Liver (tissue), 9 donors: ENCODE results near the gene TEC. TPM values are rescaled to one million over a fixed set of nuclear protein-coding genes. Genes with fewer than 3 reads are reported as not detected.

ENCODE experiments used
- DNase-seq: peaks from one replicate; pipeline ENCODE4 v3.0.0-alpha.2; 2017; ENCODE audit warnings: low spot score
- H3K27ac ChIP-seq, 2 donors: one replicate each; pipeline ENCODE4 v1.7.0; 2013; ENCODE audit warnings: inconsistent platforms in 2 of 2, low read length in 2 of 2, control low read depth in 1 of 2, low read depth in 1 of 2, mild to moderate bottlenecking in 1 of 2
- H3K27me3 ChIP-seq, 4 donors: one replicate each; pipeline versions ENCODE4 v1.6.1 to v1.7.0; 2013; ENCODE audit warnings: low read length in 3 of 4, inconsistent platforms in 1 of 4, mild to moderate bottlenecking in 1 of 4, moderate library complexity in 1 of 4; ENCODE audit not compliant: control insufficient read depth in 4 of 4, insufficient read depth in 4 of 4
- H3K36me3 ChIP-seq, 4 donors: one replicate each; pipeline versions ENCODE4 v1.6.1 to v1.7.0; 2013; ENCODE audit warnings: low read length in 3 of 4, mild to moderate bottlenecking in 3 of 4, low read depth in 1 of 4, moderate library complexity in 1 of 4; ENCODE audit not compliant: control insufficient read depth in 4 of 4, insufficient read depth in 3 of 4
- H3K4me1 ChIP-seq, 4 donors: one replicate each; pipeline versions ENCODE4 v1.6.1 to v1.7.0; 2013; ENCODE audit warnings: low read length in 3 of 4, mild to moderate bottlenecking in 3 of 4, moderate library complexity in 1 of 4; ENCODE audit not compliant: control insufficient read depth in 4 of 4, insufficient read depth in 4 of 4
- H3K4me3 ChIP-seq, 3 donors: one replicate each; pipeline versions ENCODE4 v1.6.1 to v1.7.0; 2013; ENCODE audit warnings: low read length in 3 of 3, control low read depth in 1 of 3, low read depth in 1 of 3, mild to moderate bottlenecking in 1 of 3
- H3K9ac ChIP-seq, 2 donors: one replicate each; pipeline ENCODE4 v1.7.0; 2013; ENCODE audit warnings: low read length in 2 of 2, mild to moderate bottlenecking in 2 of 2, moderate library complexity in 2 of 2, control low read depth in 1 of 2, low read depth in 1 of 2
- H3K9me3 ChIP-seq, 4 donors: one replicate each; pipeline versions ENCODE4 v1.6.1 to v1.7.0; 2013; ENCODE audit warnings: low read length in 3 of 4; ENCODE audit not compliant: control insufficient read depth in 4 of 4
- ATF3 ChIP-seq: IDR thresholded peaks from 2 replicates; pipeline ENCODE4 v1.6.1; 2016; ENCODE audit warnings: antibody characterized with exemption
- CTCF ChIP-seq: fragments of 150-350 bp; IDR thresholded peaks from 2 replicates; pipeline ENCODE4 v1.5.1; 2017; ENCODE audit warnings: improper control_type of control experiment, low read depth, low read length; ENCODE audit not compliant: missing input control
- EGR1 ChIP-seq, 2 donors: IDR thresholded peaks; 2 replicates each; pipeline ENCODE4 v1.6.1; 2016 to 2018; ENCODE audit warnings: antibody characterized with exemption in 2 of 2, low read depth in 2 of 2
- FOXA1 ChIP-seq: IDR thresholded peaks from 2 replicates; pipeline ENCODE4 v1.6.1; 2016; ENCODE audit warnings: antibody characterized with exemption
- FOXA2 ChIP-seq: IDR thresholded peaks from 2 replicates; pipeline ENCODE4 v1.6.1; 2016; ENCODE audit warnings: antibody characterized with exemption
- GABPA ChIP-seq, 2 donors: IDR thresholded peaks in 1 of 2; conservative IDR thresholded peaks in 1 of 2; 2 replicates each; pipeline ENCODE4 v1.6.1; 2016; ENCODE audit warnings: antibody characterized with exemption in 2 of 2, mild to moderate bottlenecking in 1 of 2, moderate library complexity in 1 of 2
- HNF4G ChIP-seq: IDR thresholded peaks from 2 replicates; pipeline ENCODE4 v1.6.1; 2016; ENCODE audit warnings: antibody characterized with exemption
- JUND ChIP-seq, 2 donors: IDR thresholded peaks; 2 replicates each; pipeline ENCODE4 v1.6.1; 2016; ENCODE audit warnings: antibody characterized with exemption in 2 of 2
- MAX ChIP-seq: IDR thresholded peaks from 2 replicates; pipeline ENCODE4 v1.6.1; 2016; ENCODE audit warnings: antibody characterized with exemption
- NR2F2 ChIP-seq: IDR thresholded peaks from 2 replicates; pipeline ENCODE4 v1.6.1; 2016; ENCODE audit warnings: antibody characterized with exemption
- RAD21 ChIP-seq, 2 donors: IDR thresholded peaks; 2 replicates each; pipeline ENCODE4 v1.6.1; 2016; ENCODE audit warnings: antibody characterized with exemption in 2 of 2, mild to moderate bottlenecking in 2 of 2
- RXRA ChIP-seq, 2 donors: IDR thresholded peaks; 2 replicates each; pipeline ENCODE4 v1.6.1; 2017 to 2018; ENCODE audit warnings: antibody characterized with exemption in 2 of 2, mild to moderate bottlenecking in 1 of 2
- SP1 ChIP-seq: IDR thresholded peaks from 2 replicates; pipeline ENCODE4 v1.6.1; 2018; ENCODE audit warnings: antibody characterized with exemption, mild to moderate bottlenecking
- TAF1 ChIP-seq: conservative IDR thresholded peaks from 2 replicates; pipeline ENCODE4 v1.6.1; 2016; ENCODE audit warnings: antibody characterized with exemption, mild to moderate bottlenecking
- YY1 ChIP-seq: IDR thresholded peaks from 2 replicates; pipeline ENCODE4 v1.6.1; 2016; ENCODE audit warnings: antibody characterized with exemption, mild to moderate bottlenecking
- WGBS: extraction: QIAGEN DNeasy Blood & Tissue Kit; methylation state at CpG from one replicate; pipeline ENCODE4 v1.1.7; 2013; 5-methylcytosine and 5-hydroxymethylcytosine counted together
- polyA plus RNA-seq, 2 donors: library from polyadenylated mRNA; stranded (reverse) in 1 of 2; unstranded in 1 of 2; fragments of 200-250 nt in 1 of 2; fragments of >200 nt in 1 of 2; fragmentation: Nextera tagmentation in 1 of 2; extraction: Ambion mirVana in 1 of 2; gene quantifications; one replicate each; pipeline versions ENCODE4 v1.2.1 to v1.2.3, GENCODE V29; 2013 to 2015
- total RNA-seq, 2 donors: library from RNA; depleted of rRNA; stranded (reverse); fragments of >200 nt; gene quantifications; one replicate each; pipeline ENCODE4 v1.2.3, GENCODE V29; 2014
- TF ChIP-seq, protein P1 (sequence below): IDR thresholded peaks from 2 replicates; pipeline ENCODE4 v1.6.1; 2016; ENCODE audit warnings: antibody characterized with exemption
- TF ChIP-seq, protein P2 (sequence below): IDR thresholded peaks from 2 replicates; pipeline ENCODE4 v1.6.1; 2016; ENCODE audit warnings: antibody characterized with exemption, mild to moderate bottlenecking
- donor health status: healthy.
- donor health status: healthy.
- donor health status: healthy.
- donor health status: healthy.
- donor health status: healthy.

TEC gene
- total and polyA plus RNA-seq, 4 donors, result 1.1 to 4.7 (median 2.0) TPM

GRCh38 chr4:48212165-48212564, 57.5 kb downstream of the TEC start:
- WGBS, result 57% methylated on average over 6 of the region's 6 CpGs

DNA sequence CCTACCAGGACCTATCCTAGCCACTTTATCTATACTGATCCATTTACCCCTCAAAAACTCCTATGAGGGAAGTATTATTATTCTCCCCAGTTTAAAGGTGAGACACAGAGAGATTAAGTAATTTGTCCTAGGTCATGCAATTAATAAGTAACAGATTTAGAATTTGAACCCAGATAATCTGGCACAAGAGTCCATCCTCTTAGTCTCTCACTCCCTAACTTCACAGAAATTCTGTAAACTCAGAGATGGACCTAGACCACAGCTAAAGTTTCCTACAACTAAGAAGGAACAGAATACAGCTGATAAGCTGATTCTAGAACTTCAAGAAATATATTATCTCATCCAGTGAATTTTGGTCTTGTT, 58.7 kb downstream of the TEC start:
- H3K27ac ChIP-seq, result peak overlapping the region; percentile 52 to 83
- no peaks in the 10 kb centered on the region for H3K27me3 ChIP-seq
- no peak overlapping the region for H3K9ac ChIP-seq
- no peaks in the 10 kb centered on the region for H3K9me3 ChIP-seq
- H3K36me3 ChIP-seq, result peaks cover 0 to 1% (median 0%) of the 10 kb centered on the region in 4 donors
- no peak for DNase-seq
- peaks cover 2 to 23% (median 14%) of the 10 kb centered on the region in 4 donors for H3K4me1 ChIP-seq
- H3K4me3 ChIP-seq, result no peak overlapping the region
- TF ChIP-seq SP1 (peak; percentile 83), FOXA2 (no peak), RXRA (IDR thresholded peaks at IDR 0.05) (peak; percentile 76 to 84), CTCF (no peak), ATF3 (no peak), FOXA1 (no peak), MAX (peak; percentile 36), RAD21 (IDR thresholded peaks at IDR 0.05) (peak in 1 of 2 donors; percentile 44), JUND (IDR thresholded peaks at IDR 0.05) (peak; percentile 52 to 61), YY1 (peak; percentile 52), TAF1 (no peak), NR2F2 (no peak)
- TF ChIP-seq, protein P1, sequence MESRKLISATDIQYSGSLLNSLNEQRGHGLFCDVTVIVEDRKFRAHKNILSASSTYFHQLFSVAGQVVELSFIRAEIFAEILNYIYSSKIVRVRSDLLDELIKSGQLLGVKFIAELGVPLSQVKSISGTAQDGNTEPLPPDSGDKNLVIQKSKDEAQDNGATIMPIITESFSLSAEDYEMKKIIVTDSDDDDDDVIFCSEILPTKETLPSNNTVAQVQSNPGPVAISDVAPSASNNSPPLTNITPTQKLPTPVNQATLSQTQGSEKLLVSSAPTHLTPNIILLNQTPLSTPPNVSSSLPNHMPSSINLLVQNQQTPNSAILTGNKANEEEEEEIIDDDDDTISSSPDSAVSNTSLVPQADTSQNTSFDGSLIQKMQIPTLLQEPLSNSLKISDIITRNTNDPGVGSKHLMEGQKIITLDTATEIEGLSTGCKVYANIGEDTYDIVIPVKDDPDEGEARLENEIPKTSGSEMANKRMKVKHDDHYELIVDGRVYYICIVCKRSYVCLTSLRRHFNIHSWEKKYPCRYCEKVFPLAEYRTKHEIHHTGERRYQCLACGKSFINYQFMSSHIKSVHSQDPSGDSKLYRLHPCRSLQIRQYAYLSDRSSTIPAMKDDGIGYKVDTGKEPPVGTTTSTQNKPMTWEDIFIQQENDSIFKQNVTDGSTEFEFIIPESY, result peak; percentile 37
- TF ChIP-seq, protein P2, sequence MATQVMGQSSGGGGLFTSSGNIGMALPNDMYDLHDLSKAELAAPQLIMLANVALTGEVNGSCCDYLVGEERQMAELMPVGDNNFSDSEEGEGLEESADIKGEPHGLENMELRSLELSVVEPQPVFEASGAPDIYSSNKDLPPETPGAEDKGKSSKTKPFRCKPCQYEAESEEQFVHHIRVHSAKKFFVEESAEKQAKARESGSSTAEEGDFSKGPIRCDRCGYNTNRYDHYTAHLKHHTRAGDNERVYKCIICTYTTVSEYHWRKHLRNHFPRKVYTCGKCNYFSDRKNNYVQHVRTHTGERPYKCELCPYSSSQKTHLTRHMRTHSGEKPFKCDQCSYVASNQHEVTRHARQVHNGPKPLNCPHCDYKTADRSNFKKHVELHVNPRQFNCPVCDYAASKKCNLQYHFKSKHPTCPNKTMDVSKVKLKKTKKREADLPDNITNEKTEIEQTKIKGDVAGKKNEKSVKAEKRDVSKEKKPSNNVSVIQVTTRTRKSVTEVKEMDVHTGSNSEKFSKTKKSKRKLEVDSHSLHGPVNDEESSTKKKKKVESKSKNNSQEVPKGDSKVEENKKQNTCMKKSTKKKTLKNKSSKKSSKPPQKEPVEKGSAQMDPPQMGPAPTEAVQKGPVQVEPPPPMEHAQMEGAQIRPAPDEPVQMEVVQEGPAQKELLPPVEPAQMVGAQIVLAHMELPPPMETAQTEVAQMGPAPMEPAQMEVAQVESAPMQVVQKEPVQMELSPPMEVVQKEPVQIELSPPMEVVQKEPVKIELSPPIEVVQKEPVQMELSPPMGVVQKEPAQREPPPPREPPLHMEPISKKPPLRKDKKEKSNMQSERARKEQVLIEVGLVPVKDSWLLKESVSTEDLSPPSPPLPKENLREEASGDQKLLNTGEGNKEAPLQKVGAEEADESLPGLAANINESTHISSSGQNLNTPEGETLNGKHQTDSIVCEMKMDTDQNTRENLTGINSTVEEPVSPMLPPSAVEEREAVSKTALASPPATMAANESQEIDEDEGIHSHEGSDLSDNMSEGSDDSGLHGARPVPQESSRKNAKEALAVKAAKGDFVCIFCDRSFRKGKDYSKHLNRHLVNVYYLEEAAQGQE, result peak; percentile 52

More at GRCh38 chr4:48212165-48212564, 57.5 kb downstream of the TEC start:
- Histone ChIP-seq H3K27me3 (no peaks in the 10 kb centered on the region), H3K36me3 (peaks cover 0 to 1% (median 0%) of the 10 kb centered on the region in 4 donors), H3K9ac (no peak overlapping the region), H3K4me1 (peaks cover 2 to 23% (median 14%) of the 10 kb centered on the region in 4 donors), H3K27ac (no peak overlapping the region), H3K9me3 (no peaks in the 10 kb centered on the region), H3K4me3 (no peak overlapping the region)
- TF ChIP-seq EGR1 (IDR thresholded peaks at IDR 0.05; ENCODE audit: low read depth in 2 of 2) (no peak), YY1 (no peak), GABPA (IDR thresholded peaks at IDR 0.05 in 1 of 2, conservative IDR thresholded peaks at IDR 0.05 in 1 of 2) (no peak), RAD21 (IDR thresholded peaks at IDR 0.05) (no peak), HNF4G (no peak)
- TF ChIP-seq, protein P1, result no peak
- TF ChIP-seq, protein P2, result no peak
- no peak for DNase-seq
